ENCODE data around the gene CTLA4.

CTLA4 gene

DNA sequence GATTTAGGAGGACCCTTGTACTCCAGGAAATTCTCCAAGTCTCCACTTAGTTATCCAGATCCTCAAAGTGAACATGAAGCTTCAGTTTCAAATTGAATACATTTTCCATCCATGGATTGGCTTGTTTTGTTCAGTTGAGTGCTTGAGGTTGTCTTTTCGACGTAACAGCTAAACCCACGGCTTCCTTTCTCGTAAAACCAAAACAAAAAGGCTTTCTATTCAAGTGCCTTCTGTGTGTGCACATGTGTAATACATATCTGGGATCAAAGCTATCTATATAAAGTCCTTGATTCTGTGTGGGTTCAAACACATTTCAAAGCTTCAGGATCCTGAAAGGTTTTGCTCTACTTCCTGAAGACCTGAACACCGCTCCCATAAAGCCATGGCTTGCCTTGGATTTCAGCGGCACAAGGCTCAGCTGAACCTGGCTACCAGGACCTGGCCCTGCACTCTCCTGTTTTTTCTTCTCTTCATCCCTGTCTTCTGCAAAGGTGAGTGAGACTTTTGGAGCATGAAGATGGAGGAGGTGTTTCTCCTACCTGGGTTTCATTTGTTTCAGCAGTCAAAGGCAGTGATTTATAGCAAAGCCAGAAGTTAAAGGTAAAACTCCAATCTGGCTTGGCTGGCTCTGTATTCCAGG is at the start of gene CTLA4:
Gene CTLA4 (plus strand): TSS at position 211 of the 640 bp plus-strand sequence. CDS start 172 bp downstream, at position 383.
- no peak for DNase-seq (ENCODE audit: low read depth)

DNA sequence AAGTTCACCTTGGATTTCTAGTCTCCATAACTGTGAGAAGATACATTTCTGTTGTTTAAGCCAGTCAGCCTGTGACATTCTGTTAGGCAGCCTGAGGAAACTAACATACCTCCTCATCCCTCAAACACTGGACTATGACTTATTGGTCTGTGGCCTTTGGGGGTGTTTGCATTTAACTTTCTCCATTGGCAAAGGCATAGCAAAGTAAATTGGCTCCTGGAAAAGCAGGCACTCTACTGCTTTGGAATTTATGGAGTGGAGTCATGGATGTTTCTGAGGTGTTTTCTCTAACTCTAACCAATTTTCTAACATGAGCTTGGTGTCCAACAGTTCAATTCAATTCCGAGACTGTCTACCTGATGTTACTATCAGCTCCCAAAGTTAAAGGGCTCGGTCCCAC is 48.9 kb upstream of the CTLA4 start:
- no peak for DNase-seq (ENCODE audit: low read depth)

DNA sequence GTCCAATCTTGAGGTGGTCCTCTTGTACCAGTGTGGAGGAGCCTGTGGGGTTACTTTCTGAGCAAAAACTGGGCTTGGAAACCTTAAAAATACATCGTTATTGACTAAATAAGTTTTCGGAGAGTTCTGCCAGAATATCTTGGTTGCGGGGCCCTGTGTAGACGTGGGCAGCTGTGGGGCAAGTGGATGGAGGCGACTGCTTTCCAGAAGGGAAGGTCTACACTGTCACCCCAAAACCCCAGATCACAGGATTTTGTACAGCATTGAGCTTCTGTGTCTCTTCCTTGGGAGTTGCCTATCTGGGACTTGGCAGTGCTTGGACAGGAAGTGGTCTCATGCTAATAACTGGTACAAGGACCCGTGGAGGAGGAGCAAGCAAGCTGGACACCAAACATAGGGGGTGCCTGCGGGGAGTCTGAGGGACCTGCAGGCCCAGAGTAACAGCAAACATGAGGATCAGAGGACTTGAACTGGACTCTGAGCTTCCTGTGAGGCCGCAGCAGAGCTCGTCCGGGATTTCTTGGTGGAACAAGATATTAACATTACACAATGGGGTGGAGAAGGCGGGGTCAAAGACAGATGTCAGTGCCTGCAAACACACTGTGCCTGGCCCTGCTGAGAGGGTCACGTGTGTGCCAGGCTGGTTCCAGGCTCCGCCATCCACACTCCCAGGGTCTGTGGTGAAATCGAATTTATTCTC is 48.0 kb upstream of the CTLA4 start:
- no peak for DNase-seq (ENCODE audit: low read depth)

DNA sequence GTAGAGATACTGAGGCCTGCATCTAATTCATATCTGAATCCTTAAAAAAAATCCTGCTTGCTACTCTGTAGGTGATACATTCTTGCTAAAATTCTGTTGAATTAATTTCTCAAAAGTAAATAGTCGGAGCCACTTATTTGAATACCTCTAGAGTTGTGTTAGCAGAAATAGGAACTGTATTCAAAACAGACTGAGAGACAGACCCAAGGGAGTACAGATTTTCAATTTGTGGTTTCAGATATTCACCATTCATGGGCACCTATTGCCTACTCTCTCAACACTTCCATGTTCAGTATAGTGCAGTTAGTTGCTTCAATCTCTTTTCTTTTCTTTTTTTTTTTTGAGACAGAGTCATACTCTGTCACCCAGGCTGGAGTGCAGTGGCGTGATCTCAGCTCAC is 46.6 kb upstream of the CTLA4 start:
- no peak for DNase-seq (ENCODE audit: low read depth)

DNA sequence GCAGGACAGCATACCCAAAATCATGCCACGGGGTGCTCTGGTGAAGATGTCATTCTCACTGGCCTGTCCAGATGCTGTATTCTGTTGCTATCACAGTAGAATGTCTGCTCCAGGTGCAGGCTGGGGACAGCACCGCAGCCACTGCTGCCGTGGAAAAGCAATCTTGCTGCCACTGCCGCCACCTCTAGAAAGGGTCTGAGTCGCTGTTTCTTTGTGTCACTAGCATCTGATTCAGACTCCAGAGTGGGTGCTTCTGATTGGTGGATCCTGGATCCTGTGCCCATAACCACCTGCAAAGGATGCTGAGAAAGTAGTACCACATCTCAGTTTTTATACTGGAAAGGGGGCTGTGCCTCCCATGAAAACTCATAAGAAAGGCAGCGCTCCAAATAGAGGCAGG is 45.3 kb upstream of the CTLA4 start:
- DNase-seq (ENCODE audit: low read depth): no peak

DNA sequence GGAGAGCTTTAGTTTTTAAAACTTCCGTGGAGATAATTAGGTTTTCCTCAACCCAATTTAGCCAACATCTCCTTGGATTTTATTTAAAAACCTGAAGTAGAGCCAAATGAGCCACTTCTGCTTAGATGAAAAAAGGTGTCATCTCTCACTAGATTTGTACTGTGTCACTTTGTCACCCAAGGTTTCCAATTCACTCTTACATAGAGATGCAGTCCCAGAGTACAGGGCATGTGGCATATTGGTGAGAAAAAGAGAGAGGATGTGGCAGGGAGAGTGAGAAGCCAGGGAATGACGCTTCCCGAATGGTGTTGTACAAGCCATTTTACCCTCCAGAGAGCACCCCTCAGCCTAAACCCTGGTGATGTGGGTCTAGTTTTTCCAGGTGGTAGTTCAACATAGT is 44.4 kb upstream of the CTLA4 start:
- no peak for DNase-seq (ENCODE audit: low read depth)

DNA sequence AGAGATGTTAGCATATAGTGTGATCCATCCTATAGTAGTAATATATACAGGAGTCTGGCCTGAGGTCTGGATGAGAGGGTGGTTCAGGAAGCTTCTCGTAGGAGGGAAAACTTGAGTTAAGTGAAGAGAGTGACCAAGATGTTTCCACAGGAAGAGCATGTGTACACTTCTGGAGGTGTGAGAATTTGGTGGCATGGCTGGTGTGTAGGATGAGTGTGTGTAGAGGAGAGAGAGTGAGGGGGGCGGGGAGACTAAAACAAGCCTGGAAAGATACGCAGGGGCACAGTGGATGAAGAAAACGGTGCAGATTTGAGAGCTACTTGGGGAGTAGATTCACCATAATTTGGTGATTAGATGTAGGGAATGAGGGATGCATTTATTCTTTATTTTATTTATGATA is 43.5 kb upstream of the CTLA4 start:
- DNase-seq (ENCODE audit: low read depth): no peak

DNA sequence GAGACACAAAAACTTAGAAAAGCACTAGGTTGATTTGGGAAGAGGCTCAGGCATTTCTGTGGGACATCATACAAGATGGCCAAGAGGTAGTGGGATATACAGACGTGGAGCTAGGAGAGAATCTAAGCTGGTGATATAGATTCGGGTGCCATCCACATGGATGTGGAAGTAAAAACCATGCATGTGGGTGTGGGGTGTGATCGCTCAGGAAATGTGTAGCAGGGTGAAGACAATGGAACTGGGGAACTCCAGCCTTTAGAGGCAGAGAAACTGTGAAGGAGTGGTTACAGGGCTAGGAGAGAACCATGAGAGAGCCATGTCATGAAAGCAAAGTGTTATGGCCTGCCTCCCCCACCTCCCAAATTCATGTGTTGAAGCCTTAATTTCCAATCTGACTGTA is 43.0 kb upstream of the CTLA4 start:
- no peak for DNase-seq (ENCODE audit: low read depth)

DNA sequence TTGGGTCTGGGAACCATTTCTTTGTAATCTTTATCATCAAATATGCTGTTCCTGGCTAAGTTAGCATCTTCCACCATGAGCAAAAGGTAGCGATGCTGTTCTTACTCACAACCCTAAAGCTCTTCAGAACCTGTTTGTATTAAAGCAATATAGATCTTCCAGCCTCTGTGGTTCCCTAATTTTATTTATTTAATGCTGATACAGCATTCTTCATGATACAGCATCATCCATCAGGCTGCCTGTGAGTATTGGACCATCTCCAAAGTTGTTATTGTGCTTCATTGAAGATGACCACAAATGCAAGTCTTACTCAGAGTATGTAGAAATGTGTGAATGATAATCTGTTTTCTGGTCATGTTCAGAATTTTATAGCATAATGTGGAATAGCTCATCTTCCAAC is 40.9 kb upstream of the CTLA4 start:
- no peak for DNase-seq (ENCODE audit: low read depth)

DNA sequence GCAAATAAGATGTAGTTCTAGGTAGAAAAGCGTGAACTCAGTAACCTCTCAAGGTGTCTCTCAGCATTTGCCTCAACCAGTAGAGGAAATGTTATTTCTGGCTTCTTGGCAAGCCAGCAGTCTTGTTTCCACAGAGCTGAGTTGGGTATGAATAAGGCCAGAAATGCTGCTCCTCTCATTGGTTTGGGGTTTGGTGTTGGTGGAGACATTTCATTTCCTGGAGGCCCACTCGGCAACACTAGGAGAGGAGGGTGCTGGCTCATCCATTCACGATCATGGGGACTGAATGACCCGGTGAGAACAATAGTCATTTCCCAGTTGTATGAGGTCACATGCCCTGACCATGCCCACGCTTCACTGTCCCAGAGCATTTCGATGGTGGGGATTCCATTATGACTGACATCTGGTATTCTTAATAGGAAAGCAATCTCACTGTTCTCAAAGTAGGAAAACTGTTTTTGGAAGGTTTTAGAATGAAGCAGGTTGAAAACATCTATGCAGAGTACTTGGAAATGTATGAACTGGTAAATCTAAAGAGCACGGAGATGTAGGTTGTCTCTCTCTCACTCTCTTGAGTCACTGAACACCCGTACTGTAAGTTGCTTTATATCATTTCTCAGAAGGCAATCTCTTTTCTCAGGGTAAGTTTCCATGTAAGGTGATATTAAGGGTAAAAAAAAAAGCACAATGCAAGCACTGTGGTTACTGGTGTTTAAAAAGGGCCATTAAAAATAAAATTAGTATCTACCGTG is 37.1 kb upstream of the CTLA4 start:
- DNase-seq (ENCODE audit: low read depth): no peak

DNA sequence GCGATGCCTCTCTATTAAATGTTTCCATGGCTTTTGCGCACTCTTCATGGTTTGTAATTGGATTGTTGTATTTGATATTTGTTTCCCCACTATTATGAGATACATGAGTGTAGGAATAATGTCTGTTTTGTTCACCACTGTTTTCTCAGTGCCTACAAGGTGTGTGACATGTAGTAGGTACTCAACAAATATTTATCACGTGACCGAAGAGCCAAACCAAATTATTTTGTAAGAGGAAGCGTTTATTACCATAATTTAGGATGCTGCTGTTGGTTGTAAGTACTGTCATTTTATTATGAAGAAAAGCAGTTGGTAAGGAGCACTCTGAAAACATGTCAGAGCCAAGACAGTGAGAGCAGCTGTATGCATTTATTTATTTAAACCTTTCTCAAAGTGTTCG is 32.2 kb upstream of the CTLA4 start:
- DNase-seq (ENCODE audit: low read depth): no peak

DNA sequence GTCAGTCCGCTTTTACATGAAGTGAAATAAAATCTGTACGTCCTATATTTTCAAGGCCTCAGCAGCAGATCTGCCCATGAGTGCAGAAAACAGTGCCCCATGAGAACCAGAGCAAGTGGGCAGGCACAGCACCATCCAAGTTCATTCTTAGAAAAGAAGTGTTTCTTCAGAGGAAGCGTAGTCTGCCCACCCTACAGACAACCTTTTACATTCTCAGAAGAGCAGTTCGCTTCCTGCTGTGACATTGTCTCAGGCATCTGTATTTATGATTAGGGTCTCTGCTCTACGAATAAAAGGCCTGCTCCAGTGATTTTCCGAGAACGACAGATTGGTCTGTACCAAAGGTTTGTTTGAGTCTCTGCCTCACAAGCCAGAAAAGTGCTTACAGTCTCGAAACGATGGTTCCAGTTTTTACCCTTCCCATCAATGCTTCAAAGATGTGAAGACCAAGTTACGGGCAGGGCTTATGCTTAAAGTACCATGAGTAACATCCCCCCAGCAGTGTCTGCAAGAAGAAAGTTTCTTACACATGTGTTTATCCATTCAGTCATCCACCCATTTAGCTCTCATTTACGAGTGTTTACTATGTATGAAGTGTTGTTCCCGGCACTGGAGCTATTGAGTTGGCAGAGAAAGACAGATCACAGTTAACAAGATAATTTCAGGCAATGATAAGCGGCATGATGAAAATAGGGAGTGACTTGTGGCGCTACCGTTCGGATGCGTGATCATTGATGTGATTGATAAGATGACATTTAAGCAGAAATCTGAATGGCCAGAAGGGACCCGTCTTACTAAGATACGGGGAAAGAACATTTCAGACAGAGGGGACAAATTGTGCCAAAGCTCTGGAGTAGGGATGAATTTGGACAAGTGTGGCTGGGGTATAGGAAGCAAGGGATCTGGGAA is 31.4 kb upstream of the CTLA4 start:
- no peak for DNase-seq (ENCODE audit: low read depth)

DNA sequence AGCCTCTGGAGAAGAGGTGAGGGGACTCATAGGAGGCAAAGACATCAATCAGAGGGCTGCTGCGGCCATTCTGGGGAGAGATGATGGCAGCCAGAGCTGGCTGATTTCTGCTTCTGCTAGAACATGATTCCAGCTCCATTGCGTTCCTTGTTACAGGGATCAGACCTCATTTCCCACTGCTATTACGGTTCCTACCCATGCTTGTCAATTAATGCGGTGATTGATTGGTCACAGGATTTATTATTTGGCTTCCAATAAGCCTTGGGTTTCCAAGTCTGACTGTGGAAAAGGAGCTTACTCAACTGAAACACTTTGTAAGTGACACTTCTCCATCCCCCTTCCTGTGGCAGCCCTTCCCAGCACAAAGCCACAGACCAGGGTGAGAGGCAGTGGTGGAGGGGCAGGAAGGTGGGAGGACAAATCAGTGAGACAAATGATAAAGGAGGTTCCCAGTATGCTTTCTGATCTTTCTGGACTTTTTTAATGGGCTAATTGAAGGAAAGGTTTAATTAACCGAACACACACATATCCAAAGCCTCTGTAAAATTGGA is 26.8 kb upstream of the CTLA4 start:
- DNase-seq (ENCODE audit: low read depth): no peak

DNA sequence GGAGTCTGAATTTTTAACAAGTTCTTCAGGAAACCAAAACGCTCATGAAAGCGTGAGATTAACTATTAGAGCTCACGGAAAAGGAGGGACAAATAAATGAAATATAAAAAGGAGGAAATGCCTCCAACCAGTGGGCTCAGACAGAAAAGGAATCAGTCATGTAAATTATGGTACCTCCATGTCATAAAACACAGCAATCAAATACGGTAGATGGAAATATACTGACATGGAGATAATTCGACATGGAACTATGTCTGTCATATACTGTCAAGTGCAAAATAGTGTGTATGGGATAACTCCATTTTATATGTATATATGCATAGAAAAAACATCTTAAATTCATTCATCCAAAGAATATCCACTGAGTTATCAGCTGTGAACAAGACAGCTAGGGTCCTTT is 25.9 kb upstream of the CTLA4 start:
- DNase-seq (ENCODE audit: low read depth): no peak

DNA sequence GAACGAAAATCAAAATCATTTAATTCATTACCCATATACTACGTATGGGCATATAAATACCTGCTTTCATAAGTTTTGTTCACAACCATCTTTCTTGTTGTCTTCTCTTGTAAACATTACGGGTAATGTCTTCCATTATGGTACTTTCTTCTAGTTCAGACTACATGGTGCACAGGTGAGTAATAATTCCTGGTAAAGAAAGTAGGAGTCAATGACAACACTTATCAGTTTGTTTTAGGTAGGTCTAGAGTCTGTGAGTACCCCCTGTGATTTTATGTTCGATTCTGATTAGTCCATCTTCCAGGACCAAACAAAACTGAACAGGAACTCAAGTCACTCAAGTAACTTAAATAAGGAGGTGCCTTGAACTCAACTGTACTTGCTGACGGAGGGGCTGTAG is 25.2 kb upstream of the CTLA4 start:
- no peak for DNase-seq (ENCODE audit: low read depth)

DNA sequence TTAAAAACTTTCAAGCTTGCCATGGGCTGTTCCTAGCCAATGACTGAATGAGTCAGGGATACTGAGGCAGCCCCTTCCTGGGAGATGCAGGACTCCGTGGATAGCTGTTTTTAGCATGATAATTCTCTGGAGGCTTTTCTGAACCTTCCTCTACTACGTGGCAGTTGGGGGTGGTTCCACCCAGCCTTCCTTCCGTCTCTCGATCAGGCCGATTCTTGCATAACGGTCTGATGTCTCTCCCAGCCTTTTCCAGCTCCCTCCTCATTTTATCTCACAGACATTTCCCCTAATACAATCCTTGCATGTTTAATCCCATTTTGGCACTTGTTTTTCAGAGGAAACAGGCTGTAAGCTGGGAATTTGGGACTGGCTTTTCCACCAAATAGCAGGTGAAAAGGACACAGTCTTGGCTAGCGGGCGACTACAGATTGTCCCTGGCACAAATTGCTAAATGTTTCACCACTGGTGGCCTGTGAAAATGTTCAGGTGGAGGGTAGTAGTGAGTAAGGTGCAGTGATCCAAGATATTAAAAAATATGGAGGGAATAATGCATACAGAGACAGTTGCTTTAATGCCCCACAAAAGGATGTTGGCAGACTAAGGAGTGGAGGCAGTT is 21.0 kb upstream of the CTLA4 start:
- DNase-seq (ENCODE audit: low read depth): no peak

DNA sequence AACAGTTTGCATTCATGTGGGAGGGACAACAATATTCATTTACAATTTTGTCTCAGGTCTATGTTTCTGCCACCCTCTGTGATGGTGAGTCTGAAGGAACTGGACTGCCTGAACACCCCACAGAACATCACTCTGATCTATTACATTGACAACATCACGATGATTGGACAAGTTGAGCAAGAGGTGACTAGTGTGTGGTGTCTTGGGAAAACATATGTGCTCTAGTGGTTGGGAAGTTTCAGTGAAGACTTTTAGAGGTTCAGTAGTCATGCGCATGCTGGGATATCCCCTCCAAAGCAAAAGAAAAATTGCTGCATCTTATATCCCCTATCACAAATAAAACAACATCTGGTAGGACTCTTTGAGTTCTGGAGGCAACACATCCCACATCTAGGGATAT is 18.6 kb upstream of the CTLA4 start:
- DNase-seq (ENCODE audit: low read depth): no peak

DNA sequence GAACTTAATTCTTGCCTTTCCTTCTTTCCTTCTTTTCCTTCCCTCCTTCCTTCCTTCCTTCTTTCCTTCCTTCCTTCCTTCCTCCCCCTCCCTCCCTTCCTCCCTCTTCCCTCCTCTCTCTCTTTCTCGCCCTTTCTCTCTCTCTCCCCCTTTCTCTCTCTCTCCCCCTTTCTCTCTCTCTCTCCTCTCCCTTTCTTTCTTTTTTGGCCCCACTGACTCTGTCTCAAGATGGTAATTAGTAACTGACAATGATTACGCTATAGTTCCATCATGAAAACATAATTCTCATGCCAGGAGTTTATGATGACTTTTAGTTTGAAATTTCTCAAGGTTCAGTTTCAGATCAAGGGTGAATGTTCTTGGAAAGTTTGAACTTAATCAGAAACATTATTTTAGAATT is 14.8 kb upstream of the CTLA4 start:
- DNase-seq (ENCODE audit: low read depth): no peak

DNA sequence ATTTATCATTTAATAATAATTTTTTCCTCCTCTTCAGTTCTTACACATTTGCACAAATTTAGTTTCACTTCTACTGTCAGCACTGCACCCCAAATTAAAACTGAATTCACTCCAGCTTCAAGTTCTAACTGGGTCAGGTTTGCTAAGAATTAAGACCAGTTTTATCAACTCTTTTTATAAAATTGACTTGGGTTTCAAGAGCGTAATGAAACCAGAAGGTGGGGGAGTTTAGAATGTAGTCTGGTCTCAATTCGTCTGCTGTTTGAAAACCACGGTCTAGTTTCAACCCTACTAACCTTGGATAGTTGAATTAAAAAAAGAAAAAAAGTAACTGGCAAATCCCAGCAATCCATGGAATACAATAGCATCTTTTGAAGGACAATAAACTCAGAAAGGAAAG is 14.3 kb upstream of the CTLA4 start:
- DNase-seq (ENCODE audit: low read depth): no peak

DNA sequence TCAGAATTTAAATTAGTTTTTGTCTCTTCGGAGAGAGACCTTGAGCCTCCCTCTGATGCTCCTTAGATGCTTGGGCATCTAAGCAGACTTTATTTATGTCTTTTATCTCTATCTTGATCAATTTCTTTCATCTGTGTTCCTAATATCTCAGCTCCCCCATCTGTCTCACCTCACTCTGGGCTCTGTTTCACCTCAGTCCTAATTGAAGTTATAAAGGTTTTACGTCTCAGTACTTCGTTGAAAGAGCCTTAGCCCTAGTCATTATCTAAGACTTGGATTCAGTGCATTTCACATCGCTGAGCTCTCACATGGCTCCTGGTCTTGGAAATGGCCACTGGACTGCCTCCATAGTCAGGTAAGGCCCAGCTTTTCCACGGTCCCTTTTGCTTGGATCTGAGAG is 13.8 kb upstream of the CTLA4 start:
- DNase-seq (ENCODE audit: low read depth): no peak

DNA sequence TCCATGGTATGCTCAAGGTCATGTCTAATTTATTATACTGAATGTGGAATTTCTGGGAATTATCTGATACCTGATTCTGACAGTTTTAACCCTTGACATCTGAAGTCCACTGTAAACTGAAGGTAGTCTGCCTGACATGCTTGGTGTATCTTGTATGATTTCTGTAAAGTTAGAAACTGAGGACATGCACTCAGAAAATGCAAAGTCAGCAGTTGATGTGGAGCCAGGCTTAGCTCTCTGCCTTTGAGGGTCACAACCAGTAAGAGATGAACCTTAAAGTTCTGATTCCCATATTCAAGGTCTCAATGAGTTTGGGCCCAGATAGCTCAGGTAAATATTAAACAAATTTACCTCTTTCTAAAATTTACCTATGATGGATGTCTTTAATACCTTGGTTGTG is 12.3 kb upstream of the CTLA4 start:
- no peak for DNase-seq (ENCODE audit: low read depth)

DNA sequence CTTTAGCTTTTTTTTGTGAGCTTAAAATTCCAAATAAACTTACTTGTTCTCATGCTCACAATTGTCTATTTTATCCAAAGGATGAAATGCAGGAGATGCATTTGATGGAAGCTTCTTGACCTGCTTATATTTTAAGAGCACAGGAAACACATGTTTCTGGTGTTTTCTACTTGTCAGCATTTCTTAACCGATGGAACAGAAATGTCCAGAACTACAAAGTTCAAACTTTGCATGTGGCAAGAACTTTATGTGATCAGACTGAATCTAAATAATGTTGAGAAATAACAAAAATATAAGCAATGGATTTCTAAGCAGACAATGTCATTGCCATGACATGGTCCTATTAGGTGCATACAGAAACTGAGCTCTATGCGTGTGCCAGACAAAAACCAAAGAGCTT is 9.9 kb upstream of the CTLA4 start:
- DNase-seq (ENCODE audit: low read depth): no peak
